ENCODE data around the gene CNPPD1.
A peak's percentile ranks its signal among the peaks of the same experiment; 100 is the strongest.

Gene CNPPD1

GRCh38 chr2:219178377-219179175 lies 1.9 kb upstream of the CNPPD1 start:
- DNase-seq = peak; percentile 50 to 53

GRCh38 chr2:219177552-219178376 lies 1.0 kb upstream of the CNPPD1 start, which contains the start of gene RETREG2:
Gene RETREG2, plus strand, starts transcription at chr2:219178275. Its CDS starts 78 bp downstream, at chr2:219178353.
- peak; percentile 77 to 79 for DNase-seq

- DNase-seq = peak; percentile 41 to 47
Measured at GRCh38 chr2:219175928-219176817, 552 bp downstream of the CNPPD1 start.

- no peak for DNase-seq
Measured at GRCh38 chr2:219175486-219175885, 1.2 kb downstream of the CNPPD1 start.

GRCh38 chr2:219174801-219175200 lies 1.9 kb downstream of the CNPPD1 start:
- DNase-seq = no peak

GRCh38 chr2:219174146-219174545 lies 2.6 kb downstream of the CNPPD1 start:
- DNase-seq = no peak

GRCh38 chr2:219173176-219173575 lies 3.5 kb downstream of the CNPPD1 start:
- no peak for DNase-seq

GRCh38 chr2:219172231-219173154 lies 4.2 kb downstream of the CNPPD1 start:
- DNase-seq = no peak

GRCh38 chr2:219171231-219171651 lies 5.5 kb downstream of the CNPPD1 start:
- DNase-seq = peak in 1 of 2 donors; percentile 46

- DNase-seq = no peak
Measured at GRCh38 chr2:219169930-219170654, 6.6 kb downstream of the CNPPD1 start, which contains the start of gene SLC23A3. Gene SLC23A3, minus strand, starts transcription at chr2:219170029. Its CDS starts 45 bp downstream, at chr2:219169984.

- no peak for DNase-seq
Measured at GRCh38 chr2:219168932-219169331, 7.8 kb downstream of the CNPPD1 start.

GRCh38 chr2:219168526-219168925 lies 8.2 kb downstream of the CNPPD1 start:
- no peak for DNase-seq

- DNase-seq = no peak
Measured at GRCh38 chr2:219167997-219168396, 8.7 kb downstream of the CNPPD1 start.

- DNase-seq = no peak
Measured at GRCh38 chr2:219165058-219165911, 11.4 kb downstream of the CNPPD1 start.

- no peak for DNase-seq
Measured at GRCh38 chr2:219163156-219163555, 13.6 kb downstream of the CNPPD1 start.

GRCh38 chr2:219161097-219161496 lies 15.6 kb downstream of the CNPPD1 start:
- DNase-seq = no peak

GRCh38 chr2:219160186-219161017 lies 16.3 kb downstream of the CNPPD1 start, which contains the start of gene NHEJ1:
Gene NHEJ1, minus strand, starts transcription at chr2:219160815. Its CDS starts 2,453 bp downstream, at chr2:219158362.
- DNase-seq = peak; percentile 95 to 98

- DNase-seq = no peak
Measured at GRCh38 chr2:219159771-219160185, 16.9 kb downstream of the CNPPD1 start.

- DNase-seq = no peak
Measured at GRCh38 chr2:219158586-219158985, 18.1 kb downstream of the CNPPD1 start.
